ENCODE results near the gene DPH2.
A peak's percentile ranks its signal among the peaks of the same experiment; 100 is the strongest.

Gene DPH2

GRCh38 chr1:43998000-43998378, 28.2 kb downstream of the DPH2 start:
- TF ChIP-seq CTCF (IDR thresholded peaks at IDR 0.05; ENCODE audit: low read depth, low read length, missing control alignments): no peak
- no peak overlapping the region for H3K4me3 ChIP-seq (replicated peaks; ENCODE audit: low read depth, low read length)
- no peak for DNase-seq (ENCODE audit: extremely low read depth, low read depth)

- H3K4me3 ChIP-seq (replicated peaks; ENCODE audit: low read depth, low read length): no peak overlapping the region
- no peak for TF ChIP-seq CTCF (IDR thresholded peaks at IDR 0.05; ENCODE audit: low read depth, low read length, missing control alignments)
- DNase-seq (ENCODE audit: extremely low read depth, low read depth): no peak
Observed at GRCh38 chr1:43999455-43999854, 29.6 kb downstream of the DPH2 start.

- DNase-seq (ENCODE audit: extremely low read depth, low read depth): no peak
- TF ChIP-seq CTCF (IDR thresholded peaks at IDR 0.05; ENCODE audit: low read depth, low read length, missing control alignments): no peak
- H3K4me3 ChIP-seq (replicated peaks; ENCODE audit: low read depth, low read length): no peak overlapping the region
Observed at GRCh38 chr1:44000122-44000665, 30.4 kb downstream of the DPH2 start.

- DNase-seq (ENCODE audit: extremely low read depth, low read depth): no peak
- H3K4me3 ChIP-seq (replicated peaks; ENCODE audit: low read depth, low read length): no peak overlapping the region
- TF ChIP-seq CTCF (IDR thresholded peaks at IDR 0.05; ENCODE audit: low read depth, low read length, missing control alignments): no peak
Observed at GRCh38 chr1:44002165-44002564, 32.4 kb downstream of the DPH2 start.

GRCh38 chr1:44002606-44003157, 32.9 kb downstream of the DPH2 start:
- TF ChIP-seq CTCF (IDR thresholded peaks at IDR 0.05; ENCODE audit: low read depth, low read length, missing control alignments): peak; percentile 36
- no peak overlapping the region for H3K4me3 ChIP-seq (replicated peaks; ENCODE audit: low read depth, low read length)
- no peak for DNase-seq (ENCODE audit: extremely low read depth, low read depth)

GRCh38 chr1:44008259-44008658, 38.4 kb downstream of the DPH2 start:
- H3K4me3 ChIP-seq (replicated peaks; ENCODE audit: low read depth, low read length): no peak overlapping the region
- TF ChIP-seq CTCF (IDR thresholded peaks at IDR 0.05; ENCODE audit: low read depth, low read length, missing control alignments): no peak
- no peak for DNase-seq (ENCODE audit: extremely low read depth, low read depth)

- TF ChIP-seq CTCF (IDR thresholded peaks at IDR 0.05; ENCODE audit: low read depth, low read length, missing control alignments): no peak
Observed at GRCh38 chr1:44010935-44011471, 41.2 kb downstream of the DPH2 start.

More at GRCh38 chr1:44010935-44011471, 41.2 kb downstream of the DPH2 start:
- no peak overlapping the region for H3K4me3 ChIP-seq (replicated peaks; ENCODE audit: low read depth, low read length)
- DNase-seq (ENCODE audit: extremely low read depth, low read depth): no peak
